ENCODE data around the gene MGAT4C. TPM values are rescaled to one million over a fixed set of nuclear protein-coding genes. Genes with fewer than 3 reads are reported as not detected.

Gene MGAT4C
- total RNA-seq: not detected in 2 replicates

DNA sequence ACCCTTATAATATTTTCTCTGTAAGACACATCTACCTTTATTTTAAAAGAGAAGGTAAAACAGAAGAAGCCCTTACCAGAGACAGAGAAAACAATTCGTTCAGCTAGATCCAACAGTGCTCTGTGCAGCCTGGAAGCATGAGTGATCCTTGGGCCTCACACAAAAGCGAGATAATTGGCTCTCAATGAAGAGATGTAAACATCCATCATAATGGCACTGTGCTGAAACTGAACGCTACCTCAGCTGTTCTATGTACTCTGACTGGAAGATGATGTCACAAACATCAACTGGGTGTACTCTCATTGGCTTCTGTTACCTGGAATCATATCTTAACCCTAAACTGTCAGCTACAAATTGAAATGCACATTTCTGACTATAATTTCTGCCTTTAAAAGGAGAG lies at the start of gene MGAT4C:
Gene MGAT4C (minus strand): TSS at position 229 of the 400 bp plus-strand sequence.

